PC-3 (cell line): ENCODE results near the gene SCO2. TPM values are rescaled to one million over a fixed set of nuclear protein-coding genes. Genes with fewer than 3 reads are reported as not detected.
A peak's percentile ranks its signal among the peaks of the same experiment; 100 is the strongest.

Experiments
- ATAC-seq: fragments of 200-7000 bp; cut with Tn5 transposase; 2 replicates; pipeline ENCODE4 v1.9.1; 2020; ENCODE audit warnings: mild to moderate bottlenecking, moderate library complexity
- BruUV-seq: library from RNA; stranded (reverse); fragments of 400-500 nt; replicated peaks from 2 replicates; lab custom pipeline; 2021; lab: Mats Ljungman, UMichigan
- CTCF ChIA-PET: fragments of 300-600 bp; sonication (Branson Sonifier 250); formaldehyde crosslinking; loops from one replicate; lab custom pipeline; 2022; ENCODE audit warnings: antibody characterized with exemption; lab: Charles Lee
- POLR2A ChIA-PET: fragments of 300-600 bp; sonication (Branson Sonifier 250); formaldehyde crosslinking; loops from one replicate; lab custom pipeline; 2022; ENCODE audit warnings: antibody characterized with exemption; ENCODE audit not compliant: unreplicated experiment; lab: Charles Lee
- DNase-seq: peaks from one replicate; pipeline ENCODE4 v3.0.0-alpha.2; 2015
- H2AFZ ChIP-seq: fragments of 300-600 bp; sonication (generic); 2 replicates; pipeline ENCODE4 v1.6.0; 2016; ENCODE audit warnings: antibody characterized with exemption, low read length
- H3F3A ChIP-seq: fragments of 300-600 bp; sonication (generic); one replicate; pipeline ENCODE4 v1.6.0; 2017; ENCODE audit warnings: antibody characterized with exemption, low read length, control low read depth, mild to moderate bottlenecking; ENCODE audit not compliant: unreplicated experiment
- H3K27ac ChIP-seq: fragments of 300-600 bp; sonication (generic); 2 replicates; pipeline ENCODE4 v1.5.1; 2016; ENCODE audit warnings: mild to moderate bottlenecking, low read length
- H3K27me3 ChIP-seq: fragments of 300-600 bp; sonication (generic); 2 replicates; pipeline ENCODE4 v1.6.1; 2016; ENCODE audit warnings: low read length, mixed read lengths
- H3K36me3 ChIP-seq: fragments of 300-600 bp; sonication (generic); 2 replicates; pipeline ENCODE4 v1.6.1; 2016; ENCODE audit warnings: low read depth, mixed run types, low read length, mixed read lengths
- H3K4me1 ChIP-seq: fragments of 300-600 bp; sonication (generic); 2 replicates; pipeline ENCODE4 v1.5.1; 2016; ENCODE audit warnings: low read length; ENCODE audit not compliant: insufficient read depth
- H3K4me2 ChIP-seq: fragments of 300-600 bp; sonication (generic); 2 replicates; pipeline ENCODE4 v1.6.0; 2016; ENCODE audit warnings: low read length
- H3K4me3 ChIP-seq: fragments of 300-600 bp; sonication (generic); 2 replicates; pipeline ENCODE4 v1.5.1; 2016; ENCODE audit warnings: mild to moderate bottlenecking, low read length, mixed read lengths
- H3K79me2 ChIP-seq: fragments of 300-600 bp; sonication (generic); 2 replicates; pipeline ENCODE4 v1.6.1; 2017; ENCODE audit warnings: low read length, mixed read lengths
- H3K9ac ChIP-seq: fragments of 300-600 bp; sonication (generic); 2 replicates; pipeline ENCODE4 v1.6.0; 2016; ENCODE audit warnings: mild to moderate bottlenecking, low read length
- H3K9me2 ChIP-seq: fragments of 300-600 bp; sonication (generic); replicated peaks from 2 replicates; pipeline ENCODE4 v1.6.1; 2016; ENCODE audit warnings: mixed run types, low read length, mixed read lengths
- H3K9me3 ChIP-seq: fragments of 300-600 bp; sonication (generic); 2 replicates; pipeline ENCODE4 v1.6.1; 2016; ENCODE audit warnings: low read length, mixed read lengths
- H4K20me1 ChIP-seq: fragments of 300-600 bp; sonication (generic); 2 replicates; pipeline ENCODE4 v1.6.1; 2016; ENCODE audit warnings: low read length, mixed read lengths
- CTCF ChIP-seq: fragments of 300-600 bp; sonication (generic); conservative IDR thresholded peaks from 2 replicates; pipeline ENCODE4 v1.5.1; 2017; ENCODE audit warnings: antibody characterized with exemption, low read depth, mild to moderate bottlenecking, low read length
- EZH2 ChIP-seq: fragments of 300-600 bp; sonication (generic); IDR thresholded peaks from one replicate; pipeline ENCODE4 v1.6.1; 2017; ENCODE audit warnings: antibody characterized with exemption, mild to moderate bottlenecking, low read length; ENCODE audit not compliant: unreplicated experiment
- EZH2phosphoT487 ChIP-seq: fragments of 300-600 bp; sonication (generic); IDR thresholded peaks from 2 replicates; pipeline ENCODE4 v1.6.1; 2018; ENCODE audit warnings: mild to moderate bottlenecking, antibody characterized with exemption, low read length, borderline replicate concordance
- intact Hi-C: fragments of 100-400 bp; cut with micrococcal nuclease; formaldehyde crosslinking; loops from 2 replicates; pipeline ENCODE4 v1.9.0; 2023
- total RNA-seq: library from RNA; depleted of rRNA; stranded (reverse); fragments of >200 nt; gene quantifications from 2 replicates; pipeline ENCODE4 v1.2.3, GENCODE V29; 2014

The SCO2 gene
- total RNA-seq, 1 experiment from 2014 or later: 5.8 TPM

GRCh38 chr22:50525858-50526107 lies 385 bp upstream of the SCO2 start:
- Histone ChIP-seq H3K79me2 (peaks cover 25% of the 10 kb centered on the region), H3K27me3 (no peaks in the 10 kb centered on the region), H3K4me3 (peak overlapping the region; percentile 81), H3K9ac (peak overlapping the region; percentile 94), H3F3A (no peaks in the 10 kb centered on the region), H3K4me2 (peak overlapping the region; percentile 98), H3K36me3 (no peaks in the 10 kb centered on the region), H4K20me1 (no peaks in the 10 kb centered on the region; the same call in 1 of the 2 replicates), H3K9me2 (no peaks in the 10 kb centered on the region), H3K9me3 (no peaks in the 10 kb centered on the region), H2AFZ (peak overlapping the region; percentile 75), H3K4me1 (peaks cover 13% of the 10 kb centered on the region; the same call in 1 of the 2 replicates), H3K27ac (peak overlapping the region; percentile 78)
- intact Hi-C loops: loop anchor here (5.0 kb wide), 2 partner anchors 37 to 97 kb away; partner anchors contain the start of gene SYCE3
- ATAC-seq (no peak), DNase-seq (no peak)
- CTCF ChIA-PET: interaction anchor here (0.5 to 2.7 kb wide), 4 partner anchors 18 to 95 kb away, joined by 3 to 16 read pairs (median 9); partner anchors contain the start of genes LMF2 and NCAPH2
- no peak for TF ChIP-seq CTCF
- no peak for TF ChIP-seq EZH2
- no peak for TF ChIP-seq EZH2phosphoT487
- no TSS peak for BruUV-seq
- POLR2A ChIA-PET: interaction anchor here (0.5 to 1.7 kb wide), 4 partner anchors 18 to 57 kb away, joined by 3 to 8 read pairs (median 4); partner anchors contain the start of genes LMF2 and NCAPH2

- ATAC-seq (peak; percentile 3), DNase-seq (no peak)
- H4K20me1 ChIP-seq: no peaks in the 10 kb centered on the region; the same call in 1 of the 2 replicates
- H3K4me3 ChIP-seq: peak overlapping the region; percentile 81
- intact Hi-C loops: loop anchor here (5.0 kb wide), 2 partner anchors 38 to 98 kb away; partner anchors contain the start of gene SYCE3
- H3K9ac ChIP-seq: peak overlapping the region; percentile 94
- ChIA-PET POLR2A (interaction anchor here (0.6 to 1.7 kb wide), 2 partner anchors 17 to 228 kb away, joined by 3 to 8 read pairs; partner anchors contain the start of genes LMF2 and NCAPH2), CTCF (interaction anchor here (2.7 kb wide), 1 partner anchor 96 kb away, joined by 16 read pairs; no protein-coding TSS in a partner anchor)
- peaks cover 9% of the 10 kb centered on the region; the same call in 1 of the 2 replicates for H3K4me1 ChIP-seq
- no peaks in the 10 kb centered on the region for H3K9me3 ChIP-seq
- H3K27me3 ChIP-seq: no peaks in the 10 kb centered on the region
- H3F3A ChIP-seq: no peaks in the 10 kb centered on the region
- H3K27ac ChIP-seq: peak overlapping the region; percentile 78
- BruUV-seq: no TSS peak
- peak overlapping the region; percentile 98 for H3K4me2 ChIP-seq
- peaks cover 25% of the 10 kb centered on the region for H3K79me2 ChIP-seq
- no peaks in the 10 kb centered on the region for H3K9me2 ChIP-seq
- TF ChIP-seq EZH2 (no peak), EZH2phosphoT487 (no peak), CTCF (no peak)
- peak overlapping the region; percentile 75; the same call in 1 of the 2 replicates for H2AFZ ChIP-seq
- H3K36me3 ChIP-seq: no peaks in the 10 kb centered on the region
Measured at GRCh38 chr22:50524676-50525103, 708 bp downstream of the SCO2 start.
